Glomerular visceral epithelial cell (primary cell): ENCODE results near the gene VIPR2.

ENCODE experiments used
- DNase-seq: peaks from one replicate; pipeline ENCODE4 v3.0.0-alpha.2; 2016; ENCODE audit errors: extremely low spot score

Gene VIPR2

DNA sequence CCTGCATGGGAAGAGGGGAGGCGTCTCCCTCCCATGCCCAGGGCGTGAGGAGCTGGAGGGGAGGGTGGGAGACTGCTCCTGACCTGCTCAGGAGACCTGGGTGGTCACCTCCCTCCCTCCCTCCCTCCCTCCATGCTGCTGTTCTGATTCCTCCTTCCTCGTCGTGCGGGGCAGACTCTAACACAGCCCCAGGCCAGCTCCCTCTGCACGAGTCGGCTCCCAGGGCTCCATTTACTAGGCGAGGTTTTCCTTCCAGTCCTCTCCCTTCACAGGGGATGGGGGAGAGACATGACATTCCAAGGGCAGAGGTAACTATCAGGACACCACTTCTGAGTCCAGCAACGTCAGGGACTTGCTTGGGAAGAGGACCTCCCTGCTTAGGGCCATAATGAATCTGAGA, 23.6 kb downstream of the VIPR2 start:
- DNase-seq: no peak

DNA sequence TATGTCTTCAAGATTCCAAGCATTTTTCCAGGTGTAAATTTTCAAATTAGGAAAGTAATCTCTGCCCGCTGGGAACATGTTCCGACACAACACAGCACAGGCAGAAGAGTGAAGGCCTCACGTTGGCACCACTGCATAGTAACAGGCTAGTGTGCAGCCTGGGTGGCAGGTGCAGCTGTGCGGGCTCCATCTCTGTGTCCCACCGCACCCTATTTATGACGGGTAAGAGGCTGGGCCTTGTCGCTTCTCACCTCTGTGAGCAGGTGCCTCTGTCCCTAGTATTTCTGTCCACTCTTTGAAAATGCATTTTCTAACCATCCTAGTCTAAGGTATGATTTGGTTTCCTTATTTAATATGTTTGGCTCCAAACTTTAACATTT, 24.1 kb downstream of the VIPR2 start:
- DNase-seq: no peak

DNA sequence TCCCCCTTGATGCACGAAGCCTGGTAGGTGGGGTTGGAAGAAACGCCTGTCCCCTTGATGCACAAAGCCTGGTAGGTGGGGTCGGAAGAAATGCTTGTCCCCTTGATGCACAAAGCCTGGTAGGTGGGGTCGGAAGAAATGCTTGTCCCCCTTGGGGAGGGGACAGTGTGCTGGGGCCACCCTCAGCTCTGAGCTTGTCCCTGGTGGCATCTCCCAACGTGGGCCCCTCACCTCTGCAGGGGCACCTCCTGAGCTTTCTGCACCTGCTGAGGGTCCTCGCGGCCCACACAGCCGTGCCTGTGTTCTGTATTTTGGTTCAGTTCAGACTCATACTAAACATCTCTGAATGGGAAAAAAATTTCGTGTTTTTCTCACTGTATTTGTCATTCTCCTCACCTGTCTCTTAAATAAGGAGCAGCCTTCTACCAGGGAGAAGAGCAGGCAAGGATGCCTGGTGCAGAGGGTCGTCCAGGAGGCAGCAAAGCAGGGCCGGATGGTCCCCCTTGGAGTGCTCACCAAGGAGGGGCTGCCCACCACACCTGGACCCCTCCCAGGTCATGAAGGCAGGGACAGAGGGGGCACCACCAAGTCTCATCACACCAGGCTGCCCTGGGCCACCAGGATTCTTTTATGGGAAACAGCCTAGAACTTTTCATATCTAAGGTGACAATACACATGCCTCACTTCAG, 24.7 kb downstream of the VIPR2 start:
- DNase-seq: no peak

DNA sequence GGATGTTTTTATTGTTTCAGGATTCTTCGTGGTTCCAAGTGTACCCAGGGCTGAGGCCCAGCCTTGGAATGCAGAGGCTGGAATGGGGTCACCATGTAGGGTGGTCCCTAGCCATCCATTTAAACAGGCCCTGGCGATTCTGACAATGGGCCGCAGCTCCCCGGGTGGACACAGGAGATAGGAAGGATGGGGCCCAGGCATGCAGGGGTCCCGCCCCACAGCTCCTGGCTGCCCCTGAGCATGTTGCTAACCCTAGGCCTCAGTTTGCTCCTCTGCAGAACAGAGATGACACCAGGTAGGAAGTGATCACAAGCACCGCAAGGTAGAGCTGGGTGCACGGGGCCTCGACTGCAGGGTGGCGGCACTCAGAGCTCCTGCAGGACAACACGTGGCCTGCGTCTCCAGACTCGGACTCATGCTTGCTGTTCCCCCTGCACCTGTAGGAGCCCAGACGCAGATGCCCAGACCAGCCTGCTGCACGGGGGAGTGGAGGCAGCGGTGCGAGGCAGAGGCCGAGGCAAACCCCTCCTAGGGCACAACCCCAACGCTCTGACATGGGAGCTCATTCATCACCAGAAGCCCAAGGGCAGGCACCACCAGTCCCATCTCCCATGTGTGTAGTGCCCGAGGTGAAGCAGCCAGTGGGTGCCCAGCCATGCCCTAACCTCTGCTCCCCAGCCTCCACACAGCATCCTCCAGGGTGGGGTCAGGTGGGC, 25.5 kb downstream of the VIPR2 start:
- DNase-seq: no peak

DNA sequence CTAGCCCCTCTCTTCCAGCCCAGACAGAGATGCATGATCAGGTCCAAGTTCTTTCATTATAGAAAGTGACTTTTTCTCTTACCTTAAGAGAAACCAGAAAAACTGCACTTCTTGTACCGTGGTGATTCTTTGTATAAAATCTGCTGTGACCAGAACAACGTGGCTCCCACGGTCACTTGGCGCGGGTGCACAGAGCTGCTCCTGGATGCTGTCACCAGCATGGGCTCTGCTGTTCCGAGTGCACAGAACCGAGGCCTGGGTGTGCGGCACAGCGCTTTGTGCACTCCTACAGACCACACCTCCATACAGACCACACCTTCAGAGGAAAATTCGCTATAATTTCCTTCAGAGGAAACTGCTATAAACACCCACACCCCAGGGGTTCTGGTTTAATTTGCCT, 26.0 kb downstream of the VIPR2 start:
- no peak for DNase-seq

DNA sequence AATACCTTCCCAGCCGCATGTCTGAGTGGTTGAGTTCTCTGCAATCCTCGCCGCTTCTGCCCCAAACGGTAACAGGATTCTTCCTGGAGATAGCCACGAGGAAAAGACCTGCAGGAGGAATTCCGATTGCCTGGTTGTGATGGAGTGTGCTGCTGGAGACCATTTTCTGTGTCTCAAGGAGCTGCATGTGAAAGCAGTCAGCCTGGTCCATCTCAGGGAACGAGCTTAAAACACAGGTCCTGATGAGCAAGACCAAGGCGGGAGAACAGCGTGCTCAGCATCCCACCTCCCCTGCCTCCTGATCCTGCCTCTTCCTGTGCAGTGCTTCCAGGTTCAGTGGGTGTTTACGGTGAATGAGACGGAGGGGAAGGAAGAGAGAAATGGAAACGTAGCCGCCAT, 26.5 kb downstream of the VIPR2 start:
- DNase-seq: no peak

DNA sequence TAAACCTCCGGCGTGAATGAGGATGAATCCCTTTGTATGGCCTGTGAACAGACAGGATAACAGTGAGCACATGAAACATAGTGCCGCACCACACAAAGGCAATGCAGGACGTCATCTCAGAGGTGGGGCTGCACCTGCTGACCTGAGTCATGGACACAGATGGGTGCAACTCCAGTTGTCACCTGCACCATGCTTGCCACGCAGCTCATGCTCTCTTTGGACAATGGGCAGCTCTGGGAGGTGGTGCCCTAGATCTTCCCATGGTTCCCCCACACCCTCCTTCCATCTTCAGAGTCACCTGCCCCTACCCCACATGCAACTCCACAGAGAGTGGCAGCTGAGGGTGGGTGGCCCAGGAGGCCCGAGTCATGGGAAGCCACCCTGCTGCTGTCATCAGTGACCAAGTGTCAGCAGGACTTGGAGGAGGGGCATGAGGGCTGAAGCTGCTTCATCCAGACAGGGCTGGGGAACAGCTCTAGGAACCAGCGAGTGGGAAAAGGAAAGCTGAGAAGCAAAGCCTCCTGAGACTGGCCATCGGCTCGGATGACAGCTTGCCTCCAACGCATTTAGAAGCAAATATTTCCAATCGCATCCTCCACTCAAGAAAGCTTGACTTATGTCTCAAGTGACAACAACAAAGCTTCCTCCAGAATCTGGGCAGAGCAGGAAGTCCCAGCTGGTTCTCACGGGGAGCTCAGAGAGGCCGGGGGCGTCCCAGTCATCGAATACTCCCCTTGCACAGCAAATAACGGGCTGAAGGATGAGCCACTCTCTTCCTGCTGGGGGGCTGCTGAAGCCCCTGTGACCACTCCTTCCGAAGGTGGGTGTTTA, 27.1 kb downstream of the VIPR2 start:
- DNase-seq: no peak

DNA sequence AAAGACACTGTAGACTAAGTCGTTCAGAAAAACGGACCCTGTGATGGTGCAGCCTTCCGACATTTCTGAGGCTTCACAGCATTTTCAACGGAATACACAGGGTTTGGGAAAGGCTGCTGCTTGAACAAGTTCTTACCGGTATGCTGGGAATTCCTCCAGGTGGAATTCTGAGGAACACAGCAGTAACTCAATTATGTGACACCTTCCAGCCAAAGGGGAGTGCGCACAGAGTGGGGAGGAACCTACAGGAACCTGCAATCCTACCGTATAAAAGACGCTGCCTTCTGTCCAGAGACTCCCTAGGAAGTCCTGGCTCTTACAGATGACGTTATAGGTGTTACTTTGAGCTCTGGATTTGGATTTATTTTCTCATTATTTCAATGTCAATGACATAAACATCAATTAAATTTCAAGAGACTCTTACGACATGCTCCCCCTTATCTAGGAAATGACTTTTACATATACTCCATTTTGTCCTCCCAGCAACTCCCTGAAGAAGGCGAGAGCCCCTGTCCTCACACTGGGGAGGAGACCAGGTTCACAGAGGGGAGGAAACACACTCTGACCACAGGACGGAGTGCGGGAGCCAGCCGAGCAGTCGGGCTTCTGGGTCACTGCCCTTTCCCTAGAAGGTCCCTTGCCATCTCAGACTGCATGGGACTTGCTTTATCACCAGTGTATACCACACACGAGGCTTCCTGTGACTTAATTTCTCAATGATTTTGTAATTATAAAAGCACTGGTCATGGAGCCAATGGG, 27.9 kb downstream of the VIPR2 start:
- DNase-seq: no peak

DNA sequence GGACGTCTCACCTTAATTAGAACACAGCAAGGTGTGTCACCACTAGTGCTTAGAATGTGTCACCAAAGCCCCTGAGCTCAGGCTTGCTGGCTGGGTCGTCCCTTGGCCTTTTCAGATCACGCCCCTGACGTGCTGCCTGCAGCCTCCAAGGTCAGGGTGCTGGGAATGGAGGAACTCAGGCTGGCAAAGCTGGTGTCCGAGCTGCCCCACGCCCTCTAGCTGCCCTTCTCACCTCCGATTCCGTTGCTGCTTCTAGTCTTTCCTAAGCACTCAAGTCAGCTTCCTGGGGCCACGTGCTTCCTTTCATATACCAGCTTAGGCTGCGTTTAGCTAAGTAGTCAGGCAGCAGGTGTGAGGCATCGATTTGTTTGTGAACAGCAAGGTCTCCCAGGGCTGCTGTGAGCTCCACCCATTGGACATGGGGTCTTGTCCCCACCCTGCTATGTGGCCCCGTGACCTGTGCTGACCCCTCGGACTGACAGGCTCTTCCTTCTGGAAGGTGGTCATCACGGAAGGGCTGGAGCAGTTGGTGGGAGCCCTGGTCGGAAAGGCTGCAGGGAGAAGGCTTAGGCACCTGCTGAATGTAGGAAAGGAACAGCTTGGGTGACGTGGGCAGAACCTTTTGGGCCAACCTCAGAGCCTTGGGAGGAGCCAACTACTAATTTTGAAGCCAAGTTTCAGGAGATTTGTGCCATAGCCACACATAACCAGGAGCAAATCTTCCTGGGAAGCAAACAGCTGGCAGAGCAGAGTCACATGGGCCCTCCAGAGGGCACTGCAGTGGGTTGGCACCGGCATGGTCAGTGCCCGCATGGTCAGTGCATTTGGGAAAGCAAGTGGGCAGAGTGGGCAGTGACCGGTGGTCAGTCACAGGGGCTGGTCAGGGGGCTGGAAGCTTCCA, 28.8 kb downstream of the VIPR2 start:
- no peak for DNase-seq

DNA sequence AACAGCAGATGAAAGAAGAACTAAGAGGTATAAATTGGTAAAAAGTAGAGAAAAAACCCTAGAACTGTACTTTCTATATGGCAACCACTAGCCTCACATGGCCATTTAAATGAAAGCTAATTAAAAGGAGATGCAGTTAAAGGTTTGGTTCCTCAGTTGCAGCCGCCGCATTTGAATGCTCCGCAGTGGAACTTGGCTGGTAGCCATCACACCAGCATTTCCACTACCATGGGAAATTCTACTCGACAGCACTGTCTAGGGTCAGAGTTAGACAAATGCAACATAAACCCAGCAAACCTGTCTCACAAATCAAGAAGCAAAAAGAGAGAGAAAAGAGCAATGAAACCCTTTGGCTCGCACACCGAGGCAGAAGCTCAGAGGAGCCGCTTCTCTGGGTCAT, 29.7 kb downstream of the VIPR2 start:
- DNase-seq: no peak

DNA sequence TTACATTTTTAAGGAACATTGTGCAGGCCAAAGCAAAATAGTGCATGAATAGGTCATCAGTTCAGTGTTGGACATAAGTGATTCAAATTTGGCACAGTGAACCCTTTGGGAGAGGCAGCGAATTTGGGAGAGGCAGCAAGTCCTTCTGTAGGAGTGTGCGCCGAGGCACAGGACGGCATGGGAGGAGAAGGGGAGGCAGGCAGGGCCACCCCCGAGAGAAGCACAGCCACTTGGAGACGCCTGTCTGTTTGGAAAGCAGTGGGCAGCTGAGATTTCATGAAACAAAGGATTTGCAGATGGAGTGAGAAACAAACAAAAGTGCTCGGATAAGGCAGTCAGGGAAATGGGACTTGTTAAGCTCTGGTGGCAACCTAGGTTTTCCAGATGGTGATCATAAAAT, 30.6 kb downstream of the VIPR2 start:
- no peak for DNase-seq

DNA sequence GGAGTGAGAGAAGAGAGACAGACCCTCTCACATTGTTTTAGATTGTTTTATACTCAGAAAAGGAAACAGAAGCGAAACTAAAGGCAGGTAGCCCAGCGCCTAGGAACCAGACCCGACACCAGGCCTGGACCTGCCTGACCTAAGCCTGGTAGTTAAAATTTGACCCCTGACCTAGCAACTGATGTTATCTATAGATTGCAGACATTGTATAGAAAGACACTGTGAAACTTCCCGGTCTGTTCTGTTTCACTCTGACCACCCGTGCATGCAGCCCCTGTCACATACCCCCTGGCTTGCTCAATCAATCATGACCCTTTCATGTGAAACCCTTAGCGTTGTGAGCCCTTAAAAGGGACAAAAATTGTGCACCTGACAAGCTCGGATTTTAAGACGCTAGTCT, 31.6 kb downstream of the VIPR2 start:
- no peak for DNase-seq

DNA sequence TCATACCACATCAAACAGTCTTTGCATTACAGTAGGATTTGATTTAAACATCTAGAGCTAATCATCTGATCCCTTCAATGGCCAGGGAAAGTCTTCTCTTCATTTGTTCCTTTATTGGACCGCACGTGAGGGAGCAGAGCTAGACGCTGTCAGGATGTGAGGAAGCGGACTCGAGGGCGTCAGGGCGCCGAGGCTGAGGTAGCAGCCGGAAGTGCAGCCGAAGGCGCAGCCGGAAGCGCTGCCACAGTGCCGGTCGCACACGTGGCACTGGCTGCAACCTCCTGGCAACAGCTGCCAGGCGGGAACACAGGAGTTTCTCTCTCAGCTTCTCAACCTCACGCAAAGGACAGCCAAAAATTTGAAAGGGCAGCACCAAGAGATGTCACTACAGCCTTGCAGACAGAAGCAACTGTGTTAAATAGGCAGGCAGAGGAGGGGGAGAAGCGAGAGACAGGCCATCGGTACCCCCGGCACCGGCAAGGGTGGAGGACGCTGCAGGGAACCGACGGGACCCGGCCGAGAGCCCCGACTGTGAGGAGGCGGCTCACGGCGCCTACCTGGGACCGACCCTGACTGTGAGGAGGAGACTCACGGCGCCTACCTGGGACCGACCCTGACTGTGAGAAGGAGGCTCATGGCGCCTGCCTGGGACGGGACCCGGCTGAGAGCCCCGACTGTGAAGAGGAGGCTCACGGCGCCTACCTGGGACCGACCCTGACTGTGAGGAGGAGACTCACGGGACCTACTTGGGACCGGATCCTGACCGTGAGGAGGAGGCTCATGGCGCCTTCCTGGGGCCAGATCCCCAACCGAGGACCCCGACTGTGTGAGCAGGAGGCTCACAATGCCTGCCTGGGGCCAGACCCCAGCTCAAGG, 32.3 kb downstream of the VIPR2 start:
- DNase-seq: no peak

DNA sequence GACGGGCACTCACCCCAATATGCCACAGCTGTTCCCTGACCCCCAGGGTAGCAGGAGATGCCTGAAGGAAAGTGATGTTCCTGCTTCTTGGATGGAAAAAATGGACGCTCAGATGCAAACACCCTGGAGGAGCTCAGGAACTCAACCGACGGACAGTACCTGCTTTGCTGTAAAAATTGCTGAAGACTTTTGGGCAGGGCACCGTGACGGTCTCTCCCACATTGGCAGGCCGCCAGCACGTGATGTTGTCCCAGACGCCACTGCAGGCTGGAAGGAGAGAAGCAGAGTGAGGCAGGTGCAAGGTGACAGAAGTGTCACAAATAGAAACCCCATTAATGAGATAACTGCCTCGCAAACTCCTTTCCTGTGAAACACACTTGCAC, 35.0 kb downstream of the VIPR2 start:
- DNase-seq: no peak

DNA sequence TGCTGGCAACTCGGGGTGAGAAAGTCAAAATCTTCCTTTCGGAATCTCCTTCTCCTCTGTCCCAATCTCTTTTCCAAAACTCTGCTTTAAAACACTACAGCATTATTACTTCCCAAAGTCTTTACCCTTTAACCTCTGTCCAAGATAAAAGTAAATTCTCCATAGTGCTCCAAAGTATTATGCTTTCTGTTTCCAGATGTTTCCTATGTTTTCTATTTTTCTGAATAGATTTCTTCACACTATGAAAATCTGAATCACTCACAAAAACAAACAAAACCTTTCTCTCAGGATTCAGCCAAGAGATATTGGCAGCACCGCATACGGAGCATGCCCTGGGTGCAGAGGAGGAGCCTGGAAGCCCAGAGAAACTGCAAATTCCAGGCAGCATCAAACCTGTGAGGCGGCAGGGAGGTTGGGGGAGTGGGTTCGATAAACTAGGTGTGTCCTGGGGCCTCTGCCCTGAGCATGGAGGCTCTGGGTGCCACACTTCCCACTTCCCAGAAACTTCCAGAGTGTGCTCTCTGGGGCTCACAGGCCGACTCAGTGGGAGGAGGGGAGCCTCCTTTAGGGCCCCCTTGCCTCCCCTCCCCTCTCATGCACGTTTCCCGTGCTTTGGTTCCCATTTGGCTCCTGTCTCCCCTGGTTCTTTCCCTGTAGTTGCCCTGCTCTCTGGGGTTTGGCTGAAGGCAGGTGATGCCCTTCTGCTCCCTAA, 35.6 kb downstream of the VIPR2 start:
- no peak for DNase-seq

DNA sequence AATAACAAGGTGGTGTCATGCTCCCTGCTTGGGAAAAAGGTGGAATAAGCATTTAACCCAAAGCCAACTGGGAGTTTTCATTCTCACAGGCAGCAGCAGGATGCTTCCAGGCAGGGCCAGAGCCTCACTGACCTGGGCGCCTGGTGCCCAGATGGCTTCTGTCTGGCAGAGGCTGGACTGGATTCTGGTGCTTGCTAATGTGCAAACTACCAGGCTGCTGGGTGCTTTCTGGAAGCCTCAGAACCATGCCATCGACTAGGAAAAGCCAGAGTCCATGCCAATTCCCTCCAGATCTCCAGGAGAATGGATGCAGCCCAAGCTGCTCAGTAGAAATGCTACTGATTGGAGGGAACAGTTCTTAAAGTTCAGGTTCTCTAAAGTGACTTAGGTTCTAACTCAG, 36.2 kb downstream of the VIPR2 start:
- no peak for DNase-seq

DNA sequence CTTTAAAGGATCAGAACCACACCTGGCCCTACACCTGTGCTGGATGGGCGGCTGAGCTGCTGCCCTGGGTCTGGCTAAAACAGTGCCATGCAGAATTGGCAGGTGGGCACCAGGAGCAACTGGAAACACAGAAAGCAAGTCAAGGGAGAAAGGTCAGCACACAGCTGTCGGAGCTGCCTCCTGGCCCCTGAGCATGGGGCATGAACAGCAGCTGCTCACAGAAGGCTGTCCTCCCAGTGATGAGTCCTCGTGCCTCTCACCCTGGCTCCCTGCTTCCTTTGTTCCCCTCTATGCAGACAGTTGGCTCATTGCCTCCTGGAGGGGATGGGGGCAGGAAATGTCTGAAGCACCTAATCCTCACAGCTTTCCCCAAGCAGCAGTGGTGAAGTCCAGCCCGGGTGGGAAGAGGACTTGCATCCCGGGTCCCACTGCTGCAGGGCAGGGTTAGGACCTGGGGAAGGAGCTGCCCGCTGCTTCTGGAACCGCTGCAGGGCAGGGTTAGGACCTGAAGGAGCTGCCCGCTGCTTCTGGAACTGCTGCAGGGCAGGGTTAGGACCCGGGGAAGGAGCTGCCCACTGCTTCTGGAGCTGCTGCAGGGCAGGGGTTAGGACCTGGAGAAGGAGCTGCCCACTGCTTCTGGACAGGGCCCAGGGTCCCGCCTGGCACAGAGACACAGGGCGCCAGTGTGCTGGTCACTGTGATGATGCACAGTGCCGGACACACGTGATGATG, 37.3 kb downstream of the VIPR2 start:
- DNase-seq: no peak

DNA sequence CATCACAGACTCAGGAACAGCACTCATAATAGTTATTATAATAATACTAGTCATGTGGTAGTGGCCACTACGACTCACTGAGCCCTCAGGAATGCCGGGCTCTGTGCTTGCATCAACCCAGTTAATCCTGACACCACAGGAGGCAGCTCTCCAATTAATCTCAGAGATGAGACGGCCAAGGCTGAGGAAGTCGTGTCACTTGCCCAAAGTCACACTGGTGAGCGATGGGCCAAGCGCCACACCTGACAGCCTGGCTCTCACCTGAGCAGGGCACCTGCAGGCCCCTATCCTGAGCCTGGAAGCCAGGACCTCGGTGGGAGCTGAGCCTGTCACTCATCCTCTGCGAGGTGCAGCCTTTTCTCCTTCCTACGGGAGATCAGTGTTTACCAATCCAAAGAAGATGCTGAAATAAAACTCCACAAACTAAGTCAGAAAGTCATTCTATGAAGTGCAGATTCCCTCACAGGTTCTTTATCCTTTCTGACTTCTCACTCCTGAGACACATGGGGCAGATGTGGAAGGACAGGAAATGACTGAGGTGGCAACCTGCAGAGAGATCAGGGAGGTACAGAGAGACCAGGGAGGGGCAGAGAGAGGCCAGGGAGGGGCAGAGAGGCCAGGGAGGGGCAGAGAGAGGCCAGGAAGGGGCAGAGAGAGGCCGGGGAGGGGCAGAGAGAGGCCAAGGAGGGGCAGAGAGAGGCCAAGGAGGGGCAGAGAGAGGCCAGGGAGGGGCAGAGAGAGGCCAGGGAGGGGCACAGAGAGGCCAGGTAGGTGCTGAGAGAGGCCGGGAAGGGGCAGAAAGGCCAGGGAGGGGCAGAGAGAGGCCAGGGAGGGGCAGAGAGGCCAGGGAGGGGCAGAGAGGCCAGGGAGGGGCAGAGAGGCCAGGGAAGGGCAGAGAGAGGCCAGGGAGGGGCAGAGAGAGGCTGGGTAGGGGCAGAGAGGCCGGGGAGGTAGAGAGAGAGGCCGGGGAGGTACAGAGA, 38.5 kb downstream of the VIPR2 start:
- no peak for DNase-seq
